C4-2B (cell line): Measurements from ENCODE around the gene ZNF3.

Experiments
- ZFX ChIP-seq: fragments of 450-650 bp; IDR thresholded peaks from 2 replicates; pipeline ENCODE4 v1.6.1; 2017
- TF ChIP-seq, protein P1 (sequence below): fragments of 450-650 bp; conservative IDR thresholded peaks from 2 replicates; pipeline ENCODE4 v1.5.1; 2017; ENCODE audit warnings: mild to moderate bottlenecking

- TF ChIP-seq, protein P1, sequence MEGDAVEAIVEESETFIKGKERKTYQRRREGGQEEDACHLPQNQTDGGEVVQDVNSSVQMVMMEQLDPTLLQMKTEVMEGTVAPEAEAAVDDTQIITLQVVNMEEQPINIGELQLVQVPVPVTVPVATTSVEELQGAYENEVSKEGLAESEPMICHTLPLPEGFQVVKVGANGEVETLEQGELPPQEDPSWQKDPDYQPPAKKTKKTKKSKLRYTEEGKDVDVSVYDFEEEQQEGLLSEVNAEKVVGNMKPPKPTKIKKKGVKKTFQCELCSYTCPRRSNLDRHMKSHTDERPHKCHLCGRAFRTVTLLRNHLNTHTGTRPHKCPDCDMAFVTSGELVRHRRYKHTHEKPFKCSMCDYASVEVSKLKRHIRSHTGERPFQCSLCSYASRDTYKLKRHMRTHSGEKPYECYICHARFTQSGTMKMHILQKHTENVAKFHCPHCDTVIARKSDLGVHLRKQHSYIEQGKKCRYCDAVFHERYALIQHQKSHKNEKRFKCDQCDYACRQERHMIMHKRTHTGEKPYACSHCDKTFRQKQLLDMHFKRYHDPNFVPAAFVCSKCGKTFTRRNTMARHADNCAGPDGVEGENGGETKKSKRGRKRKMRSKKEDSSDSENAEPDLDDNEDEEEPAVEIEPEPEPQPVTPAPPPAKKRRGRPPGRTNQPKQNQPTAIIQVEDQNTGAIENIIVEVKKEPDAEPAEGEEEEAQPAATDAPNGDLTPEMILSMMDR: no peak
- no peak for TF ChIP-seq ZFX
These were observed 54.3 kb downstream of the ZNF3 start for GRCh38 chr7:100027197-100027596.
